IPS DF 19.7 (cell line): ENCODE results near the gene KLF1.
"Not testable (repeated sequence)": the region's sequence is repeated elsewhere in the genome, so short reads cannot be mapped to it uniquely, and the experiment has no call there.

ENCODE experiments used
- DNase-seq: peaks from one replicate; pipeline ENCODE4 v3.0.0-alpha.2; 2013; ENCODE audit warnings: low read depth, low spot score

KLF1 gene

DNA sequence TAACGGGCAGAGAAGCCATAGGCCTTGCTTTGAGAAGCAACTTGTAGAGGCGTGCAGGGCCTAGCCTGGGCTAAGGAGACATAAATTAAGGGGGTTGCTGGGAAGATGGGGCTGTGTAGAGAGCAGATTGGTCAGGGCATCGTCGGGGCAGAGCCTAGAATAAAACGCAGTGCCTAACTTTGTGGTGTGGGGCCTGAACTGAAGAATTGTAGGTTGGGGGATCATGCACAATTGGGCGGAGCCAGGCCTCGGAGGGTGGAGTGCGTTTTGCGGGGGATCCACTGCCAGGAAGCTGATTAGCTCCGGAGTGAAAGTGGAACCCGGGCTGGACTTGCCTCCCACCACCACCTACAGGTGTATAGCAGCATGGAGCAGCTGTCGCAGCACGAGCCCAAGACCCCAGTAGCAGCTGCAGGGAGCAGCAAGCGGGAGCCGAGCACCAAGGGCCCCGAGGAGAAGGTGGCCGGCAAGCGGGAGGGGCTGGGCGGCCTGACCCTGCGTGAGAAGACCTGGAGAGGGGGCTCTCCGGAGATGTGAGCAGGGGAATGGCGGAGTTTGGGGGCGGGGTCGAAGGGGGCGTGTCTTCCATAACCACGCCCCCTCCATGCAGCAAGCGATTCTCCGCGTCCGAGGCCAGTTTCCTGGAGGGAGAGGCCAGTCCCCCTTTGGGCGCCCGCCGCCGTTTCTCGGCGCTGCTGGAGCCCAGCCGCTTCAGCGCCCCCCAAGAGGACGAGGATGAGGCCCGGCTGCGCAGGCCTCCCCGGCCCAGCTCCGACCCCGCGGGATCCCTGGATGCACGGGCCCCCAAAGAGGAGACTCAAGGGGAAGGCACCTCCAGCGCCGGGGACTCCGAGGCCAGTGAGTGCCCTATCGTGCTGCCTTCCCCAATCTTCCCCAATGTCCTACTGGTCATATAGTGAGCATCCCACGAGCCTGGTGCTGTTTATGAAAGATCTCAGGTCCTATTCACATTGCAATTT lies 19.6 kb downstream of the KLF1 start:
- peak; percentile 47 for DNase-seq

DNA sequence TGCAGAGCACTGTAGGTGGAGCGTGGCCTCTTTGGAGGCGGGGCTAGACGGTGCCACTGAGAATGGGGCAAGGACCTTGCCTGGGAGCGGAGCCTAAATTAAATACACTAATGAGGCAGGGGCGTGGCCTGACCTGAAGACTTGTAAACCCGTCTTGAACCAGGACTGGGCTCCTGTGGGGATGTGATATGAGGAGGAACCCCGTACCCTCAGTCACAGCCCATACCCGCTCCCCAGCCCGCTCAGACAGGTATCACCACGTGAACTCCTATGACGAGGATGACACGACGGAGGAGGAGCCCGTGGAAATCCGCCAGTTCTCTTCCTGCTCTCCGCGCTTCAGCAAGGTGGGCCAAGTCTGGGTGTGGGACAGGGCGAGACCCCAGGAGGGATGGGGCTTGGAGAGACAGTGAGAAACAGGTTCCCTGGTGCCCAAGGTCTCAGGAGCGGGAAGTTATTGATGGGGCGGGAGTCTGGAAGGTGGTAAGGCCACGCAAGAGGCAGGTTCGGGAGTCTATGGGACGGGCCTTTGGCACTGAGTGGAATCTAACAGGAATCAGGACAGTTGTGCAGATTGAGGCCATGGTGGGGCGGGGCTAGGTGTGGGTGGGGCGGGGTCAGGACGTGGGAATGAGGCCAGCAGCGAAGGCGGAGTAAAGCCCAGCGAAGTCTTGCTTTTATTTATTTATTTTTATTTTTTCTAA lies 20.4 kb downstream of the KLF1 start:
- no peak for DNase-seq

DNA sequence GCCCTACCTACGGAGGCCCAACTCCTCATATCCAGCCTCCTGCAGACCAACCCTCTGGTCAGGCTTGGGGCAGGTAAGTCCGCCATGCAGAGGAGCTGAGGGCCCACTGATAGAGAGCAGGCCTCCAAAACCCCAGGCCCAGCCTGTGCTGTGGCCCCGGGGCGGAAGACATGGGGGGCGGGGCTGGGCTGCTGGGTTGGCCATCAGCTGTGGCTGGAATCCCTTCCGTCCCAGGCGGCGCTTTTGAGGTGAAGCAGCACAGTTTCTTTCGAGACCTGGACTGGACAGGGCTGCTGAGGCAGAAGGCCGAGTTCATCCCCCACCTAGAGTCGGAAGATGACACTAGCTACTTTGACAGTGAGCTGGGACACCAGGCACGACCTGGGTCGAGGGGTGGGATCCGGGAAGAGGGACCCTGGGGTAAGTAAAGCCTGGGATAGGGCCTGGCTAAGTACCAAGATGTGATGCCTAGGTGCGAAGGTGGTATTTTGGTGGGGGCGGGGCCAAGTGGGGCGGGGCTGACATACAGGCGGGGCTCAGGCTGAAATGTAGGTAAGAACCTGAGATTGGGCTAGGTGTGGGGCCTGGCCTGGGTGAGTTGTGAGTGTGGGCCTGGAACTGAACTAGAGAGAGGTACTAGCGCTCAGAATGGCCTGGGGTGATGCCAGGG lies 21.1 kb downstream of the KLF1 start:
- no peak for DNase-seq

DNA sequence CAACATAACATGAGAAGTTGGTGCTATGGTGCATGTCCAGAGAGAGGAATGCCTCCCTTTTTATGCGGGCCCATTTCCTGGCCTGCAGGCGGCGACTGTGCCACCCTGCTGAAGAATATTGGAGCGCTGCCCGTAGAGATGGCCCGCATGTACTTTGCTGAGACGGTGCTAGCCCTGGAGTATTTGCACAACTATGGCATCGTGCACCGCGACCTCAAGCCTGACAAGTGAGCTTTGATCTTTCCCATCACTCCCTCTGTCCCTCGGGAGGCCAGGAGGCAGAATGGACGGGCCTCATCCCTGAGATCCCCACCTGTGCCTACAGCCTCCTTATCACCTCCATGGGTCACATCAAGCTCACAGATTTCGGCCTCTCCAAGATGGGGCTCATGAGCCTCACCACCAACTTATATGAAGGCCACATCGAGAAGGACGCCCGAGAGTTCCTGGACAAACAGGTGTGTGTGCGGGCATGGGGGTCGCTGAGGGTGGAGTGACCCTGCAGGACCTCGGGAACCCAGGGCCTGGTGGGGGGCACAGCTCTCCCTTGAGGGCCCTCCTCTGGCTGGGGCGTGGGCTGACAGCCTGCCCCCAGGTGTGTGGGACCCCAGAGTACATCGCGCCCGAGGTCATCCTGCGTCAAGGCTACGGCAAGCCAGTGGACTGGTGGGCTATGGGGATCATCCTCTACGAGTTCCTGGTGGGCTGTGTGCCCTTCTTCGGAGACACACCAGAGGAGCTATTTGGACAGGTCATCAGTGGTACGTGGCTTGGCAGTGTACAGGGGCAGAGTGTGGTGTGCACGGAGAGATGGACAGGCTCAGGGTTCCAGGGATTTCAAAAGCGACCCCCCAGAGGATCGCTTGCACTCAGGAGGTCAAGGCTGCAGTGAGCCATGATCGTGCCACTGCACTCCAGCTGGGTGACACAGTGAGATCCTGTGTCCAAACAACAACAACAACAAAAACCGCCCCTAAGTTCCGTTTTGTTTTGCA lies 22.0 kb downstream of the KLF1 start:
- no peak for DNase-seq

DNA sequence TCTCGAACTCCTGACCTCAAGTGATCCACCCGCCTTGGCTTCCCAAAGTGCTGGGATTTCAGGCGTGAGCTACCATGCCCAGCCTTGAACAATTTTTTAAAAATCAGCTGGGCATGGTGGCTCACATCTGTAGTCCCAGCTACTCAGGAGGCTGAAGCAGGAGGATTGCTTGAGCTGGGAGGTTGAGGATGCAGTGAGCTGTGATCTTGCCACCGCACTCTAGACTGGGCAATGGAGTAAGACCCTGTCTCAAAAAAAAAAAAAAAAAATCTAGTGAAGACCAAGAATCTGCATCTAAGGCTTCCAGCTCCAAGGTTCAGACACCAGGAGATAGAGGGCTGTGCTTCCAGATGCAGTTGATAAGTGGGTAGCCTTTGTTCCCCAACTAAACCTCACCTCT lies 22.9 kb downstream of the KLF1 start:
- no peak for DNase-seq

DNA sequence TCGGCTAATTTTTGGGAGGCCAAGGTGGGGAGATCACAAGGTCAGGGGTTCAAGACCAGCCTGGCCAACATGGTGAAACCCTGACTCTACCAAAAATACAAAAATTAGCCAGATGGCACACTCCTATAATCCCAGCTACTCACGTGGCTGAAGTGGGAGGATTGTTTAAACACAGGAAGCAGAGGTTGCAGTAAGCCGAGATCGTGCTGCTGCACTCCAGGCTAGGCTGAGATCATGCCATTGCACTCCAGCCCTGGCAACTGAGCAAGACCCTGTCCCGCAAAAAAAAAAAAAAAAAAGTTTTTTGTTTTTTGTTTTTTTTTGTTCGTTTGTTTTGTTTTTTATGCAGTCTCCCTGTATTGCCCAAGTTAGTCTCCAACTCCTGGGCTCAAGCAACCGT lies 27.5 kb downstream of the KLF1 start:
- no peak for DNase-seq

DNA sequence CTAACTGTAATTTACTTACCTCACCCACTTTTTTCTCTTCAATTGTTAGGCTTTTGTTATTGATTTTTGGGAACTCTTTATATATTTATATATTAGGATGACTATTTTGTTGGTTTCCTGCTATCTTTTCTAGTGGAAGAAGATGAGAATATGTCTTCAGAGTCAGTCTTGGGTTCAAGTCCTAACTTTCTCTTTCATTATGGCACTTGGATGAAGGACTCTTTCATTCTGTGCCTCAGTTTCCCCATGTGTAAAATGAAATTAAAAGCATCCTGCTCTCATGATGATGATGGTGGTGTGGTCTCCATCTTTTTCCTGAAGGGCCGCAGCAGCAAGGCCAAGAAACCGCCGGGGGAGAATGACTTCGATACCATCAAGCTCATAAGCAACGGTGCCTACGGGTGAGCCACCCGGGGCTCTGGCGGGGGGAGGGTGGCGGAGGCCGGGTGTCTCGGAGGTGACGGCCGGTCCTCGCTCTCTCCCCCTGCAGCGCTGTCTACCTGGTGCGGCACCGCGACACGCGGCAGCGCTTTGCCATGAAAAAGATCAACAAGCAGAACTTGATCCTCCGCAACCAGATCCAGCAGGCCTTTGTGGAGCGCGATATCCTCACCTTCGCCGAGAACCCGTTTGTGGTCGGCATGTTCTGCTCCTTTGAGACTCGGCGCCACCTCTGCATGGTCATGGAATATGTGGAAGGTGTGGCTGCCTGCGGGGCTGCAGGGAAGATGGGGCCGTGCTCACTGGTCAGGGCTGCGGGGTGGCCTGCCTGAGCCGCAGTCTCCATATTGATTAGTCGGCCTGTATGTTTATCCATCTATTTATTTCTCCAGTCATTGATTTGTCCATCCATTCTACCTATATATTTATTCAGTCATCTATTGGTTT lies 28.7 kb downstream of the KLF1 start:
- no peak for DNase-seq

DNA sequence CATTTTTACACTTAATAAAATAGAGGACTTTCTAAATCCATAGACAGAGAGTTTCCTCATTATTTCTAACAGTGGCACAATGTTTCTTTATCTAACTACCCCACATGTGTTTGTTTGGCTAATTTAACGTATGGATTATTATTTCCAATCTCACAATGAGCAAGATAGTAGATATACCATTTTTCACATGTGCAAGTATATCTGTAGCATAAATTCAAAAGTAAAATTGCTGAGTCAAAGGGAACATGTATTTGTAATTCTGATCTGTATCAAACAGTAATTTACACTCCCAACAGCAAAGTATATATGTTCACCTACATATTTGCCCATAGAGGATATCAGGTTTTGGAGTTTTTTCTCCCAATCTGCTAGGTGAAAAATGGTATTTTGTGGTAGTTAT lies 30.3 kb downstream of the KLF1 start:
- DNase-seq, result no peak

DNA sequence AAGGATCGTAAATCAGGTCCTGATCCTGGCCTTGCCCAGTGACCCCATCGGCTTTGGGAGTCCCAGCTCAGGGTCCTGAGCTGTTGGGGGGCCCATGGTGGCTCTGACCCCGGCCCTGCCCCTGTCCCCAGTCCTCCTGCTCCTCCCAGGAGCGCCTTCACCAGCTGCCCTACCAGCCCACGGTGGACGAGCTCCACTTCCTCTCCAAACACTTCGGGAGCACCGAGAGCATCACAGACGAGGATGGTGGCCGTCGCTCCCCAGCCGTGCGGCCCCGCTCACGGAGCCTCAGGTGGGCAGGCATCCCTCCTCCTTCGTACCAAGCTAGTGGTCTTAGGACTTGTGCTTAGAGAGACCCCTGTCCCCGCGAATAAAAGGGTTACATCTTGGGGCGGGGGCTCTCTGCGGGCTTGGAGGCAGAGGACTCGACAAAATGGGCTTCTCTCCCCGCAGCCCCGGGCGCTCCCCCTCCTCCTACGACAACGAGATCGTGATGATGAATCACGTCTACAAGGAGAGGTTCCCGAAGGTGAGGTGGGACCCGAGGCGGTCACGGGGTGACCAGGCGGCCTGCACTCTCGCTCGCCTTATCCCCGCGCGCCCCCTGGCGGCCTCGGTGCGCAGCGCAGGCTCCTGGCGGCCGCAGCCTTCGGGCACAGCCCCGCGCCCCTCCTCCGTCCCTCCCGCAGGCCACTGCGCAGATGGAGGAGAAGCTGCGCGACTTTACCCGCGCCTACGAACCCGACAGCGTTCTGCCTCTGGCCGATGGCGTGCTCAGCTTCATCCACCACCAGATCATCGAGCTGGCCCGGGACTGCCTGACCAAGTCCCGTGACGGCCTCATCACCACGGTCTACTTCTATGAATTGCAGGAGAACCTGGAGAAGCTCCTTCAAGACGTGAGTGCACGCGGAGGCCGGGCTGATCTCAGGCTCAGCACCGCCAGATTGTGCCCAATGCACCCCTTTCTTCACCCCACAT lies 39.6 kb downstream of the KLF1 start:
- DNase-seq, result no peak

DNA sequence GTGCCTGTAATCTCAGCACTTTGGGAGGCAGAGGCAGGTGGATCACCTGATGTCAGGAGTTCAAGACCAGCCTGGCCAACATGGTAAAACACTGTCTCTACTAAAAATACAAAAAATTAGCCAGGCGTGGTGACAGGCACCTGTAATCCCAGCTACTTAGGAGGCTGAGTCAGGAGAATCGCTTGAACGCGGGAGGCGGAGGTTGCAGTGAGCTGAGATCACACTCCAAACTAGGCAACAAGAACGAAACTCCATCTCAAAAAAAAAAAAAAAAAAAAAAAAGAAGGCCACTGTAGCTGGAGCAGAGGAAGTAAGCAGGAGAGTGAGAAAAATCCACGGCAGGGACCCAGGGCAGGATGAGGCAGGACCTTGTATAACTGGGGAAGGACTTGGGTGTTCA lies 40.4 kb downstream of the KLF1 start:
- DNase-seq, result not testable (repeated sequence)

DNA sequence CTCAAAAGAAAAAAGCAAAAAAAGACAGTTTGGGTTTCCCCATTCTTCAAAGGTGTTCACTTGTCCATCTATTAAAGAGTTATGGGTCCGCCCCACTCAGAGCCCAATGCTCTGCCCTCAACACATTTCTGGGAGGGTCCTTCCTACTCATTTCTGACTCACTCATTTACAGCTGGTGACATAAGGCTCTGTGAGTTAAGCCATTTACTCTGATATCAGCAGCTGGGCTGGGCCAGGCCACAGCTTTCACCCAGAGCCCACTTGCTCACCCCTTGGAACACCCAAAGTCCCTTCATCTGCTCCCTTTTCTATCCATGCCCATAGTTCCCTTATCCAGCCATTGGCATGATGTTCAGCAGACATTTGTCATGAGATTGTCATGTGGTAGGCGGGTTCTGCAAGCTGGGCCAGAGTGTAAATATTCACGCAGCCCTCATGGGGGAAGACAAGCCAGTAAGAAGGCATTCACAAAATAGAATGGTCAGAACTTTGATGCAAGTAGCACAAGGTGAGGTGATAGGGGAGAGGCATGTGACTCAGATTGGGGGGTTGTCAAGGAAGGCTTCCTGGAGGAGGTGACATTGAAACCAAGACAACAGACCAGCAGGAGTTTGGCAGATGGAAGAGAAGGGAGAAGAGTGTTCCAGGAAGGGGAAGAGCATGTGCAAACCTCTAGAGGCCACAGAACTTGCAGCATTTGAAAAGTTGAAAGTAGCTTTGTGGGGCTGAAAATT lies 42.8 kb downstream of the KLF1 start:
- no peak for DNase-seq

DNA sequence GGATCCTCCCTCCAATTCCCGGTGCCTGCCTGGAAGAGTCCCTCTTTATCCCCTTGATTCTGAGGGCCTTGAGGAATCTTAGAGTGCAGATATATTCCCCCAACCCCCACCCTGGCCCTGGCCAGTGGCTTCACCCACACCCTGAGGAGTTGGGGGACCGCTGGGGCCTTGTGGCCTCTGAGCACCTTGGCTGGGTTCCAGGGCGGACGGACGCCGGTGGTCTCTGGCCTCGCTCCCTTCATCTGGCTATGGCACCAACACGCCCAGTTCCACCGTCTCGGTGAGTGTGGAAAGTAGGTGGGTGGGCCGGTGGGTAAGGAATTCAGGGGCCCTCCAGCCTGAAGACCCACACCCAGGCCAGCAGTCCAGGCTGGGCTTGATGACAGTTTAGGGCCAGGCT lies 43.7 kb downstream of the KLF1 start:
- DNase-seq, result no peak

DNA sequence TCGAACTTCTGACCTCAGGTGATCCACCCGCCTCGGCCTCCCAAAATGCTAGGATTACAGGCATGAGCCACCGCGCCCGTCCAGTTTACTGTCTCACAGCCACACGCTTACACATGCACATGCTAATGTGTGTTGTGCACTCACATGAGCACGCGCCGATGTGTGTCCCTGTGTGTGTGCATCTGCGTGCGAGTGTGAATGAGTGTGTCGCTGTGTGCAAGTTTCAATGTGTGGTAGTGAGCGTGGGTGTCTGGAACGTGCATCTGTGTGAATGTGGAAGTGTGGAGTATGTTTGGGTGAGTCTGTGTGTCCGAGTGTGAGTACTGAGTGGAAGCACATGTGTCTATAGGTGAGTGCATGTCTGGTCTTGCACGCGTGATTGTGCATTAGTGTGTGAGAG lies 44.5 kb downstream of the KLF1 start:
- no peak for DNase-seq

DNA sequence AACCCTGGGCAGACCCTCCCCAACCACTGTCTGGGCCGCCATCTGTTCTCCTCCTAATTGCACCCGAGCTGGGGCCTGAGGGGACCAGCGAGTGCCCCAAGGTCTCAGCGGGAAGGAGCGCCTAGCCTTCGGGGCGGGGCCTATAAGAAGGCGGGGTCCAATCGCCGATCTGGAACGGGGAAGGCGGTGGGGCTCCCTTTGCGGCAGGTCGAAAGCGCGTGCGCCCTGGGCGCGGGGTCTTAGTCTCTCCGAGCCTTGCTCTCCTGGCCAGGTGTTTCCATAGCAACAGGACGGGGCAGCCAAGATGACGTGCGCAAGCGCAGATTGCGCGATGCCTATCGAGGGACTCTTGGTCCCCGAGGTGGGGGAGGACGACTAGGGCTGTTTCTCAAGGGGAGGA lies 45.9 kb downstream of the KLF1 start:
- no peak for DNase-seq

DNA sequence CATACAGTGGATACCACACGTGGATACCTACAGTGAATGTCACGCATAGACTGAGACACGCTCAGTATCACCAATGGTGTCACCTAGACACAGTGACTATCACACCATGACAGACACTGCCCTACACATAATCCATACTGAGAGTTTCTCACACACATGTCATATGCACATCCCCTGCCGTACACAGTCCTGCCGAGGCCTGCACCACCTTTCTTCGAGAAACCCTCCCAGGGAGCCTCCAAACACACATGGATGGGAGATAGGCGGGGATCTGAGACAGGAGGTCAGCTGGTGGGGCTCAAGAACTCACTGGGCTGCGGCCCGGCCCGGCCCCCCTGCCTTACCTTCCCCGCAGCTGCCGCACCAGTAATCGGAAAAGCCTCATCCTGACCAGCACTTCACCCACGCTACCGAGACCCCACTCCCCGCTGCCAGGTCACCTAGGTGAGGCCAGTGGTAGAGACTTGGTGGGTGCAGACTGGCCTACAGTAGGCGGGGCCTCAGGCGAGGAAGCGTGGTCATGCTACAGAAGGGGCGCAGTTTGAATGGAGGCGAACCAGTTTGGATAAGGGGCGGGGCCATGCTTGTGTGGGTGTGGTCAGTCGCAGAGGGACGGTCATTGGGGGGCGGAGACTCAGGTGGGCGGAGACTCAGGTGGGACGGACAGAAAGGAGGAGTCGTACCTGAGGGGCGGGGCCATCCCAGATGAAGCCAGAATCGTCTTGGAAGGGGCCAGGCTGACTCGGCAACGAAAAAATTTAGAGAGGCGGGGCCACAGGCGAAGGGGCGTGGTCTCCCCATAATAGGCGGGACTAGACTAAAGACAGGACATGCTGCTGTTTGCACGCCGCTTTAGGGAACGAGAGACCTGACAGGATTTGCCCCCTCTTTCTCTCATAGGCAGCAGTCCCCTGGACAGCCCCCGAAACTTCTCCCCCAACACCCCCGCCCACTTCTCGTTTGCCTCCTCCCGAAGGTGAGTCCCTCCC lies 46.6 kb downstream of the KLF1 start:
- no peak for DNase-seq

DNA sequence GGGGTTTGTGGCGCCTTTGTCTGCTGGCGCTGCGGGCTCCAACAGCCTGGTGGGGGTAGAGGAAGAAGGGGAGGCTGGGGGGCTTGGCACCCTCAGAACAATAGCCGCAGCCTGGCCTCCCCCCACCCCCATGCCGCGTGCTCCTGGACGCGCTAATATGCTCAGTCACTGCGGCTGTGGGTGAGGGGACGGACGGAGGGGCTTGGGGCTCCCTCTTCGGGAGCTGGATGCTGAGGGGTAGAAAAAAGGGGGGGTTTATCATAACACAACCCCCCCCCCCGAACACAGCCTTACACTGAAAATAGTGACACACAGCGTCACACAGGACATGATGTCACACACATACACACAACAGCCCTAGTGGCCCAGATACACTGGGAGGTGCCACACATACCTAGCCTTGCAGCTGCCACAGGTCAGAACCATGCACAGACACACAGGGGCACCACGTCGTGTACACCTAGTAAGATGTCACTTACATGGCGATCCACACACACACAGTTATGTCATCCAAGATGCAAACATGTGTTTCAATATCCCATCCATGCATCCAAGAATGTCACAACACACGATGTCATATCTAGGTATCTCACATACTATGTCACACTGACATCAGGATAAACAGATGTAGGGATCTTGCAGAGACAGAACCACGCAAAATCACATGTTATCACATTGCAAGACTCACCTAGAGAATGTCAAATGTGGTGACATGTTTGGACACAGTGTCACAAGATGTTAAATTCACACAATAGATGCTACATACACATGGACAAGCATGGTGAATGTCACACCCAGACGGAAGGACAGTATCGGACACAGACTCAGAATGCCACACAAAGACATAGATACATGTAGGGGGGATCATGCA lies 47.9 kb downstream of the KLF1 start:
- DNase-seq, result no peak
